Inferior parietal cortex (tissue), 1 donor: ENCODE data around the gene ELFN1.

ENCODE experiments used
- DNase-seq: peaks from one replicate; pipeline ENCODE4 v3.0.0-alpha.2; 2016; ENCODE audit errors: extremely low spot score

The ELFN1 gene

DNA sequence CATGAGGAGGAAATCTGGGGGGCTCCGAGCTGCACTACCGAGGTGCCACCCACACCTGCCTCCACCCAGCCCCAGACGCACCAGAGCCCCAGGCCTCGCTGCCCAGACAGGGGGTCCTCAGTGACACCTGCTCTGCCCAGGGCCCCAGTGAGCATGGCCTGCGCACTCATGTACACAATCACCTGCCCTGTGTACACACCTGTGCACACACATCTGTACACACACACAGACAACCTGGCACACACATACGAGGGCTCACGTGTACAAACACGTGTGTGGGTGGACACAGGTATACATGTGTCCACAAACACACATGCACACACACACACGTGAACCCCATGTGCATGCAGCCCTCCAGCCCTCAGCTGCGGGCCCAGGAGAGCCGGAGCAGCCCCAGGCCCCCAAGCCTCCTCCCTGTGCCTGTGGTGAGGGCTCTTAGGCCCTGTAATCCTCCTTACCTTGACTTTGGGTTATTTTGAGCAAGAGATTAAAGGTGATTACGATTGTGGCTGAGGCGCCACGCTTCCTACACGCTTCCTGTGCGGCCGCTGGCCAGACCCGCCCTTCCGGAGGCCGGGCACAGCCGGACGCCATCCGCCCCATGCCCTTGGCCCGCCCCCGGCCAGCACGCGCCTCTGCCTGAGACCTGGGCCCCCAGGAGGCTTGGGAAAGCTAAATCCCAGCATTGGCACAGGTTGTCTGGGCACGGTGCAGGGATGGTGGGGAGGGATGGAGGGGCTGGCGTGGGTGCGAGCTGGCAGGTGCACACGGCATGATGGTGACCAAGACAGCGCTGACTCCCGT lies 71.9 kb downstream of the ELFN1 start:
- no peak for DNase-seq

DNA sequence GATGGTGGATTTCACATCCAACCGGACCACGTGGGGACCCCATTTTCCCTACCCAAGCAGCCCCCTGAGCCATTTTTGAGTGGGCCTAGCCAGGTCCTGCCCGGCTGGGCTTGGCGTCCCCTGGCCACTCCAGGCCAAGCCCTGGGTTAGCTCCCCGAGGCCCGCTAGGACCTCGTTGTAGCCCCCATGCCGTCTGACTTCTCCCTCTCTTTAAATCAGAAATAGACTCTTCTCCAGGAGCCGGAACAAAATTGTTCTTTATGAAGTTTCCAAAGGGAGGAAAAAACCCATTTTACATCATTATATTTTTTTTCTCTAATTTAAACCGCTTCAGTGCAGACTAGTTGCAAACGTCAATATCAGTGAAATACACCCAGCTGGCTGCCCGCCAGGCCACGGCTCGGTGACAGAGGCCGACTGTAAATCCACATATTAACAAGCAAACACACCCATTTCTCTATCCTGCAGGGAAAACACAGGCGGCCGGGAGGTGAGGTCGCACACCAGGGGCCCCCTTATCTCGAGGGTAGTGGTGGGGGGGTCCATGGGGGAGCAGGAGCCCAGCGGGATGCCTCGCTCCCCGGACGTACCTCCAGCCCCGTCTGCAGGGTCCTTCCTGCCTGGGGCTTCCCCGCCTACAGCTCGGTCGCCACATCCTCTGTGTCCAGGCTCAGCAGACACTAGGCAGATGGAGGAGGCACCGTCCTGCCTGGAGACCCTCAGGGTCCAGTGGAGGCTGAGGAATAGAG lies 72.7 kb downstream of the ELFN1 start:
- DNase-seq = peak; percentile 14

GRCh38 chr7:1743481-1744230 lies 73.6 kb downstream of the ELFN1 start:
- no peak for DNase-seq

DNA sequence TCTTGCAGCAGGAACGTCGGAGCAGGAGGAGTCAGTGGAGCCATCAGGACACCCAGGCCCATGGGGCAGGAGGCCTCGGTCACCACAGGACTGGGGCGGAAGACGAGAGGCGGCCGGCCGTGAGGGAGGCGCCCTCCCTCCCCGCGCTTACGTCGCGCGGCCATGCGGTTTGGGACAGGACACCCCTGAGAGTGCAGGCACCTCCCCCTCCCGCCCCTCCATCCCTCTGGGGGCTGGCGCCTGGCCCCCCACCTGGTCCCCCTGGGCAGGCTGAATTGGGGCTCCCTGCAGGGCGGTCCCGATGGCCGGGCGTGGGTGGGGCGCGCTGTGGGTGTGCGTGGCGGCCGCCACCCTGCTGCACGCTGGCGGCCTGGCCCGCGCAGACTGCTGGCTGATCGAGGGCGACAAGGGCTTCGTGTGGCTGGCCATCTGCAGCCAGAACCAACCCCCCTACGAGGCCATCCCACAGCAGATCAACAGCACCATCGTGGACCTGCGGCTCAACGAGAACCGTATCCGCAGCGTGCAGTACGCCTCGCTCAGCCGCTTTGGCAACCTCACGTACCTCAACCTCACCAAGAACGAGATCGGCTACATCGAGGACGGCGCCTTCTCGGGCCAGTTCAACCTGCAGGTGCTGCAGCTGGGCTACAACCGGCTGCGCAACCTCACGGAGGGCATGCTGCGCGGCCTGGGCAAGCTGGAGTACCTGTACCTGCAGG lies 74.4 kb downstream of the ELFN1 start:
- DNase-seq = no peak

- DNase-seq = no peak
Measured at GRCh38 chr7:1745018-1745532, 75.0 kb downstream of the ELFN1 start.

DNA sequence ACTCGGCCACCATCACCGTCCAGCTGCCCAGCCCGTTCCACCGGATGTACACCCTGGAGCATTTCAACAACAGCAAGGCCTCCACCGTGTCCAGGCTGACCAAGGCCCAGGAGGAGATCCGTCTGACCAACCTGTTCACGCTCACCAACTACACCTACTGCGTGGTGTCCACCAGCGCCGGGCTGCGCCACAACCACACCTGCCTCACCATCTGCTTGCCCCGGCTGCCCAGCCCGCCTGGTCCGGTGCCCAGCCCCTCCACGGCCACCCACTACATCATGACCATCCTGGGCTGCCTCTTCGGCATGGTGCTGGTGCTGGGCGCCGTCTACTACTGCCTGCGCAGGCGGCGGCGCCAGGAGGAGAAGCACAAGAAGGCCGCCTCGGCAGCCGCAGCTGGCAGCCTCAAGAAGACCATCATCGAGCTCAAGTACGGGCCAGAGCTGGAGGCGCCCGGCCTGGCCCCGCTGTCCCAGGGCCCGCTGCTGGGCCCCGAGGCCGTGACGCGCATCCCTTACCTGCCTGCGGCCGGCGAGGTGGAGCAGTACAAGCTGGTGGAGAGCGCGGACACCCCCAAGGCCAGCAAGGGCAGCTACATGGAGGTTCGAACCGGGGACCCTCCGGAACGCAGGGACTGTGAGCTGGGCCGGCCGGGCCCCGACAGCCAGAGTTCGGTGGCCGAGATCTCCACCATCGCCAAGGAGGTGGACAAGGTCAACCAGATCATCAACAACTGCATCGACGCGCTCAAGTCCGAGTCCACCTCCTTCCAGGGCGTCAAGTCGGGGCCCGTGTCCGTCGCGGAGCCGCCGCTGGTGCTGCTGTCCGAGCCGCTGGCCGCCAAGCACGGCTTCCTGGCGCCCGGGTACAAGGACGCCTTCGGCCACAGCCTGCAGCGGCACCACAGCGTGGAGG lies 75.8 kb downstream of the ELFN1 start:
- DNase-seq = no peak

DNA sequence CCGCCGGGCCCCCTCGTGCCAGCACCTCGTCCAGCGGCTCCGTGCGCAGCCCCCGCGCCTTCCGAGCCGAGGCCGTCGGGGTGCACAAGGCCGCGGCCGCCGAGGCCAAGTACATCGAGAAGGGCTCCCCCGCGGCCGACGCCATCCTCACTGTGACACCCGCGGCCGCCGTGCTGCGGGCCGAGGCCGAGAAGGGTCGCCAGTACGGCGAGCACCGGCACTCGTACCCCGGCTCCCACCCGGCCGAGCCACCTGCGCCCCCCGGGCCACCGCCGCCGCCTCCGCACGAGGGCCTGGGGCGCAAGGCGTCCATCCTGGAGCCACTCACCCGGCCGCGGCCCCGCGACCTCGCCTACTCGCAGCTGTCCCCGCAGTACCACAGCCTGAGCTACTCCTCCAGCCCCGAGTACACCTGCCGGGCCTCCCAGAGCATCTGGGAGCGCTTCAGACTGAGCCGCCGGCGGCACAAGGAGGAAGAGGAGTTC lies 76.5 kb downstream of the ELFN1 start:
- DNase-seq = no peak

DNA sequence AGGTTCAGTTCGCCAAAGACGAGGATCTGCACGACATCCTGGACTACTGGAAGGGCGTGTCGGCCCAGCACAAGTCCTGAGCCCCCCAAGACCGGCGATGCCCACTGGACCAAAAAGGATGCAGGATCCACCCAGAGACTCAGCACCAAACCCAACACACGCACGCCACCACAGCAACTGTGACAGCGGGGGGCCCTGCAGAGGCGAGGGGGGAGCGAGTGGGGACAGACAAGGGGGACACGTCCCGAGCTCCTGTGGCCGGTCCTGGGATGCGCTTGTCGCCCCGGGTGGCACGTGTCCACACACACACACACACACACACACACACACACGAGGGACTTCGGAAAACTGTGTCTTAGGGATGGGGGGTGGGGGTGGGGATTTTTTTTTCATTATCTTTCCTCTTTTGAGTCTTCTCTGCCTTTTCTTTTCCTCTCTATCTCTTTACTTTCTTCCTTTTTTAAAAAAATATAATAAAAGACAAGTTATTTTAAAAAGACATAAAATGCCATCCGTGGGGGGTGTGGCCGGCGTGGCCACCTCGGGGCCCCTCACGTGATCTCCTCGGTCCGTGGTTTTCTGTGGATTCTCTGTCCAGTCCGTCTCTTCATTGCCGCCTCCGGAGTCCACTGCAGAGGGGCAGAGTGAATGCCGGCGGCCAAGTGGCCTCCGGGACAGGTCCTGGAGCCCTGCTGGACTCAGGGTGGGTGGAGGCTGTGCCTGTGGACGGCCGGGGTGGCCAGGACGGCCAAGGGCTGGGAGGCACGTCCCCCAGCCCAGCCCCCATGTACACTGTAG lies 77.1 kb downstream of the ELFN1 start:
- no peak for DNase-seq

GRCh38 chr7:1748076-1748838 lies 78.2 kb downstream of the ELFN1 start:
- no peak for DNase-seq

DNA sequence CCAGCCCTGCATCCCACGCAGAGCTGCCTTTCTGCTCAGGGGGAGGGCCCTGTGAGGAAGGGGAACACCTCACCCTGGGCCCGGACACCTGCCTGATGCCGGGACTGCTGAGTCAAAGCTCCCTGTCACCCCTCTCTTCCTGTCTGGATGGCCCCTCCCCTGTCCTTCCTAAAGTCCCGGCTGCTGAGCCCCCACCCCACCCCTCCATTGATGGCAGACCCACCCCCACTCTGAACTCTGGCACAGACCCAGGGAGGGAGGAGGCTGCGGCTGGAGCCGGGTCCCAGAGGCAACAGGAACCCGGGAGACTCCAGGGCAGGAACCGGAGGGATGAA lies 78.7 kb downstream of the ELFN1 start:
- DNase-seq = no peak

DNA sequence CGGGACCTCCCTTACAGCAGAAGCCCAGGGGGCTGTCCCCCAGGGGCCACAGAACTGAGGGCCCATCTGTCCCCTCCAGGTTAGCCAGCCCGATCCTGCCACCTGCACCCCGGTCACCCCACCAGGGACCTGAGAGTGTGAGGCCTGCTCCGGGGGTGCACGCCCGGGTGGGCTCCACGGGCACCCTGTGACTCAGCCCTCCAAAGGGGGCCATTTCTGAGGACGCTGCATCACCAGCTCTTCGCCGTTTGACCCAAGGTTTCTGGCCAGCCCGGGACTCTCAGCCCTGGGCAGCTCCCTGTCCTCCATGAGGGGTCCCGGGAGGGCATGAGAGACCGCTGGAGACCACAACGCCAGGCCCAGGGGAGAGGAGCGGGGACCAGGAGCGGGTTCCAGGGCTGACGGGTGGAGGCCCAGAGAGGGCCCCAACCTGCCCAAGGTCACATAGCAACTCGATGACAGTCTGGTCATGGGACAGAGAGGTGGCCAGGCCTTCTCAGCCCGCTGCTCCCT lies 79.3 kb downstream of the ELFN1 start:
- DNase-seq = no peak

DNA sequence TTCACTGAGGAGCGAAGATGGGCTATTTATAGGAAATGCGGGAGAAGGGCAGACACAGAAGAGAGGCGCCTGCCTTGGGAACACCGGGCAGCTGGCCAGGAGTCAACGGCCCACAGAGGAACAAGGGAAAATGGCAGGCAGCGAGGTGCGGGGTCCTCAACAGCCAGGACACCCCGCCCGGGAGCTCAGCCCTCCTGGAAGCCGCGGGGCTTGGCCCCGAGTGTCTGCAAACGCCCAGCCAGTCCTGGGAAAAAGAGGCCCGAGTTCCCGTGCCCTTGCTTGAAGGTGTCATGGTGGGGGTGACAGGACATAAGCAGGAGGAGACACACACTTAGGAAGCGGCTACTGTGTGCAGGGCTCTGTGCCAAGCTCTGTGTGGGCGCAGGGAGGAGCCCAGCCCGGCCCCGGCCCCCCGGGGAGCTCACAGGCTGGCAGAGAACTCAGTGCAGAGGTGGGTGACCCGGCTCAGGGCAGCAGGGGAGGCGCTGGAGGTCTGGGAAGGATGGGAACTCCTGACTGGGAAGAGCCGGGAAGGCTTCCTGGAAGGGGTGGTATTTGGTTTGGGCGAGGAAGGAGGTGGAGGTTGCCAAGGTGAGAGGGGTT lies 79.9 kb downstream of the ELFN1 start:
- DNase-seq = no peak

DNA sequence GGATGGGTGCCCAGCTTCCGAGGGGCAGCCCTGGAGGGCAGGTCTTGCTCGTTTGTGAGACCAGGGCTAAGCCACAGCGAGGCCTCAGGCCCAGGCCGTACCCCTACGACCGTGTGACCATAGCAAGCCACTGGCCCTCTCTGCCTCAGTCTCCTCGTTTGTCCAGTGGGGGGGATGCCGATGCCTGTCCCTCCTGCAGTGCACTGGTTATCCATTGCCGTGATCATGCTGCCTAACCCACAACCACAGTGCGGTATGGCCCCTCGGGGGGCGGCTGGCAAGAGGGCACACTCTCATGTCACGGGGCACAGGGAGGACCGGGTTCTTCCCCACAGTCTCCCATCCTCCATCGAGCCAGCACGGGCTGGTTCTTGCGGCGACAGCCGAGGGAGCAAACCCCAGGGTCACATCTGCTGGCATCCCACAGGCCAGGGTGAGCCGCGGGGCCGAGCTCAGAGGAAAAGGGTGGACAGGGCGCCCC lies 80.5 kb downstream of the ELFN1 start:
- DNase-seq = no peak

- no peak for DNase-seq
Measured at GRCh38 chr7:1752111-1752510, 82.0 kb downstream of the ELFN1 start.

GRCh38 chr7:1752771-1753563 lies 82.9 kb downstream of the ELFN1 start:
- DNase-seq = no peak

- no peak for DNase-seq
Measured at GRCh38 chr7:1753564-1753867, 83.4 kb downstream of the ELFN1 start.

DNA sequence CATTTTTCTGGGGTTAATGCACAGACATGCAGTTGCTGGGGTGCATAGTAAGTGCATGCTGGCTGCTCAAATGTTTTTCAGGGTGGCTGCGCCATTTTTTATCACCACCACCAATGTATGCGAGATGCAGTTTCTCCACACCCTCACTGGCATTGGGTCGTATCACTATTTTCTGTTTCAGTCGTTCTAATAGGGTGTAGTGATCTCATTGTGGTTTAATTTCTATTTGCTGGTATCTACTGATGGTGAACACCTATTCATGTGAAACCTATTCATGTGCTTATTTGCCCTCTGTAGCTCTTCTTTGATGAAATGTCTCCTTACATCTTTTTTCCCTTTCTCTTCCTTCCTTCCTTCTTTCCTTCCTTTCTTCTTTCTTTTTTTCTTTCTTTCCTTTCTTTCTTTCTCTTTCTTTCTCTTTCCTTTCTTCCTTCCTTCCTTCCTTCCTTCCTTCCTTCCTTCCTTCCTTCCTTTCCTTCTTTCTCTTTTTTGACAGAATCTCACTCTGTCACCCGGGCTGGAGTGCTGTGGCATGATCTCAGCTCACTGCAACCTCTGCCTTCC lies 84.3 kb downstream of the ELFN1 start:
- no peak for DNase-seq
